Loucy (cell line): Measurements from ENCODE around the gene PSMD1.
"Not testable (repeated sequence)": the region's sequence is repeated elsewhere in the genome, so short reads cannot be mapped to it uniquely, and the experiment has no call there.

Experiments
- H2AFZ ChIP-seq: fragments of 200-600 bp; sonication (generic); 2 replicates; pipeline ENCODE4 v1.6.0; 2016; ENCODE audit warnings: antibody characterized with exemption, mild to moderate bottlenecking, low read length, moderate library complexity
- H3F3A ChIP-seq: fragments of 200-600 bp; 2 replicates; pipeline ENCODE4 v1.6.0; 2016; ENCODE audit warnings: antibody characterized with exemption, low read depth, mild to moderate bottlenecking
- H3K27me3 ChIP-seq: fragments of 200-600 bp; sonication (generic); 2 replicates; pipeline ENCODE4 v1.6.1; 2014; ENCODE audit warnings: low read length, mild to moderate bottlenecking; ENCODE audit not compliant: insufficient read depth, poor library complexity, severe bottlenecking
- H3K36me3 ChIP-seq: fragments of 200-600 bp; sonication (generic); 2 replicates; pipeline ENCODE4 v1.6.1; 2016; ENCODE audit warnings: low read length; ENCODE audit not compliant: insufficient read depth
- H3K4me1 ChIP-seq: fragments of 200-600 bp; sonication (generic); 2 replicates; pipeline ENCODE4 v1.5.1; 2014; ENCODE audit warnings: low read length, mild to moderate bottlenecking; ENCODE audit not compliant: insufficient read depth, poor library complexity, severe bottlenecking
- H3K4me2 ChIP-seq: fragments of 200-600 bp; sonication (generic); 2 replicates; pipeline ENCODE4 v1.6.0; 2014; ENCODE audit warnings: antibody characterized with exemption, low read length, low read depth, mild to moderate bottlenecking; ENCODE audit not compliant: poor library complexity, severe bottlenecking
- H3K4me3 ChIP-seq: fragments of 200-600 bp; sonication (generic); 2 replicates; pipeline ENCODE4 v1.5.1; 2014; ENCODE audit warnings: low read length, mild to moderate bottlenecking, mixed read lengths; ENCODE audit not compliant: poor library complexity, severe bottlenecking
- H3K79me2 ChIP-seq: fragments of 200-600 bp; sonication (generic); 2 replicates; pipeline ENCODE4 v1.6.1; 2014; ENCODE audit warnings: low read length; ENCODE audit not compliant: insufficient read depth
- H3K9ac ChIP-seq: fragments of 200-600 bp; sonication (generic); 2 replicates; pipeline ENCODE4 v1.6.0; 2014; ENCODE audit warnings: mild to moderate bottlenecking, low read depth, low read length, moderate library complexity; ENCODE audit not compliant: poor library complexity, severe bottlenecking
- H3K9me2 ChIP-seq: fragments of 200-600 bp; sonication (generic); replicated peaks from 2 replicates; pipeline ENCODE4 v1.6.1; 2016; ENCODE audit warnings: low read depth, low read length, mixed read lengths
- H3K9me3 ChIP-seq: fragments of 200-600 bp; sonication (generic); 2 replicates; pipeline ENCODE4 v1.6.1; 2014; ENCODE audit warnings: mild to moderate bottlenecking, antibody characterized with exemption, low read length, low read depth; ENCODE audit not compliant: insufficient read depth
- H4K20me1 ChIP-seq: fragments of 200-600 bp; sonication (generic); 2 replicates; pipeline ENCODE4 v1.6.0; 2014; ENCODE audit warnings: antibody characterized with exemption, low read length, mild to moderate bottlenecking; ENCODE audit not compliant: insufficient read depth, poor library complexity, severe bottlenecking
- CTCF ChIP-seq: fragments of 200-600 bp; sonication (generic); conservative IDR thresholded peaks from 2 replicates; pipeline ENCODE4 v1.5.1; 2014; ENCODE audit warnings: mild to moderate bottlenecking, antibody characterized with exemption, low read length
- EZH2phosphoT487 ChIP-seq: fragments of 200-600 bp; IDR thresholded peaks from 2 replicates; pipeline ENCODE4 v1.6.1; 2018; ENCODE audit warnings: antibody characterized with exemption, mild to moderate bottlenecking, moderate library complexity, borderline replicate concordance

PSMD1 gene

GRCh38 chr2:231174211-231174651 is 117.6 kb downstream of the PSMD1 start:
- no peak overlapping the region for H3K4me3 ChIP-seq
- no peak overlapping the region for H2AFZ ChIP-seq
- no peaks in the 10 kb centered on the region for H3F3A ChIP-seq
- H3K4me2 ChIP-seq = no peak overlapping the region
- no peak overlapping the region for H3K9ac ChIP-seq
- TF ChIP-seq CTCF = no peak
- TF ChIP-seq EZH2phosphoT487 = no peak
- no peaks in the 10 kb centered on the region for H4K20me1 ChIP-seq
- no peaks in the 10 kb centered on the region for H3K9me3 ChIP-seq
- peaks cover 52% of the 10 kb centered on the region for H3K36me3 ChIP-seq
- H3K9me2 ChIP-seq = no peaks in the 10 kb centered on the region
- H3K27me3 ChIP-seq = no peaks in the 10 kb centered on the region
- peaks cover 2% of the 10 kb centered on the region for H3K4me1 ChIP-seq
- H3K79me2 ChIP-seq = no peaks in the 10 kb centered on the region

GRCh38 chr2:231176066-231176465 is 119.4 kb downstream of the PSMD1 start:
- Histone ChIP-seq H4K20me1 (no peaks in the 10 kb centered on the region), H3F3A (no peaks in the 10 kb centered on the region), H3K9me3 (no peaks in the 10 kb centered on the region), H2AFZ (no peak overlapping the region), H3K79me2 (no peaks in the 10 kb centered on the region), H3K4me3 (no peak overlapping the region), H3K9ac (no peak overlapping the region), H3K36me3 (peaks cover 37% of the 10 kb centered on the region; the same call in 1 of the 2 replicates), H3K27me3 (no peaks in the 10 kb centered on the region), H3K4me2 (no peak overlapping the region), H3K9me2 (no peaks in the 10 kb centered on the region), H3K4me1 (peaks cover 8% of the 10 kb centered on the region)
- TF ChIP-seq EZH2phosphoT487 (no peak), CTCF (no peak)

GRCh38 chr2:231177156-231178025 is 120.7 kb downstream of the PSMD1 start:
- Histone ChIP-seq H3K4me2 (no peak overlapping the region), H3K4me3 (no peak overlapping the region), H3K27me3 (no peaks in the 10 kb centered on the region), H3K79me2 (no peaks in the 10 kb centered on the region), H2AFZ (no peak overlapping the region), H4K20me1 (no peaks in the 10 kb centered on the region), H3K36me3 (peaks cover 24% of the 10 kb centered on the region; the same call in 1 of the 2 replicates), H3K9ac (no peak overlapping the region), H3K4me1 (peaks cover 8% of the 10 kb centered on the region), H3K9me3 (no peaks in the 10 kb centered on the region), H3F3A (no peaks in the 10 kb centered on the region), H3K9me2 (no peaks in the 10 kb centered on the region)
- TF ChIP-seq CTCF (no peak), EZH2phosphoT487 (no peak)

GRCh38 chr2:231178805-231179204 is 122.1 kb downstream of the PSMD1 start:
- H3K27me3 ChIP-seq, H3K9me3 ChIP-seq, H3K4me3 ChIP-seq, H2AFZ ChIP-seq, H4K20me1 ChIP-seq, H3K79me2 ChIP-seq, H3F3A ChIP-seq, H3K9me2 ChIP-seq, H3K4me1 ChIP-seq, H3K4me2 ChIP-seq, H3K9ac ChIP-seq: not testable (repeated sequence)
- H3K36me3 ChIP-seq = peaks cover 12% of the 10 kb centered on the region; the same call in 1 of the 2 replicates
